GM13976 (cell line): ENCODE measurements around the gene FGF14.

Experiments used
- DNase-seq: peaks from one replicate; pipeline ENCODE4 v3.0.0; 2012; ENCODE audit warnings: low spot score
- CTCF ChIP-seq: IDR thresholded peaks from 2 replicates; pipeline ENCODE4 v1.5.1; 2012; ENCODE audit warnings: borderline replicate concordance, mild to moderate bottlenecking; ENCODE audit not compliant: insufficient read depth; ENCODE audit errors: extremely low read depth, missing control alignments, control extremely low read depth
- in situ Hi-C: fragments of 300-500 bp; cut with MboI; formaldehyde crosslinking; loops from one replicate; pipeline ENCODE4 v1.12.0; 2022; ENCODE audit warnings: low sequenced_read_pairs, mixed read lengths, inconsistent platforms; ENCODE audit not compliant: unreplicated experiment

FGF14 gene

GRCh38 chr13:102132777-102133295 is 269.0 kb downstream of the FGF14 start:
- DNase-seq: no peak
- in situ Hi-C loops: no loop called here
- TF ChIP-seq CTCF: no peak

DNA sequence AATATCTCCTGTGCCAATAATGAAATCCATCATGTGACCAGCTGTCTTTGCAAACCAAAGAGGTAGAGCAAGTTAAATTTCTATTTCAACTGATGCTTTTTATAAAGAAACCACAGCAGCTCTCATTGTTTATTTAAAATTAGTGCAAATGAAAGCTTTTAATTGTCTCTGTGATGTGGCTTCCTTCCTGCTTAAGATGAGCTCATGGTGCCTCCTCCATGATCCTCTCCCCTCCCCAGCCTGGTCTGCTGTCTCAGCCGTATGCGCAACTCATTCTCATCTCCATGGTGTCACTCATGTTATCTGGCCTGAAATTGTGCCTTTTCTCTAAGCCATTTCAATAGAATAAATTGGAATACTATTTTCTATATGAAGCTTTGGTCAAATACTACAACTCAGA is 270.6 kb downstream of the FGF14 start:
- DNase-seq: no peak
- in situ Hi-C loops: no loop called here
- TF ChIP-seq CTCF: no peak

GRCh38 chr13:102128216-102128810 is 273.5 kb downstream of the FGF14 start:
- in situ Hi-C loops: no loop called here
- DNase-seq: no peak

GRCh38 chr13:102127153-102127552 is 274.7 kb downstream of the FGF14 start:
- DNase-seq: no peak
- no peak for TF ChIP-seq CTCF
- in situ Hi-C loops: no loop called here

More at GRCh38 chr13:102128216-102128810, 273.5 kb downstream of the FGF14 start:
- no peak for TF ChIP-seq CTCF

- in situ Hi-C loops: no loop called here
- no peak for DNase-seq
These were observed 279.7 kb downstream of the FGF14 start for GRCh38 chr13:102122147-102122546.

GRCh38 chr13:102117175-102117831 is 284.5 kb downstream of the FGF14 start:
- TF ChIP-seq CTCF: no peak
- no peak for DNase-seq
- in situ Hi-C loops: no loop called here

More at GRCh38 chr13:102122147-102122546, 279.7 kb downstream of the FGF14 start:
- TF ChIP-seq CTCF: no peak
